Measurements from ENCODE around the gene CARD11. TPM values are rescaled to one million over a fixed set of nuclear protein-coding genes. Genes with fewer than 3 reads are reported as not detected.

Gene CARD11
- total RNA-seq, 4 donors from 2014 or later = 3.1 to 53.6 (median 5.9) TPM

GRCh38 chr7:2872296-2872874, 171.3 kb downstream of the CARD11 start:
- Histone ChIP-seq H3K4me1 (peaks cover 0 to 8% (median 0%) of the 10 kb centered on the region in 4 donors), H3K36me3 (no peaks in the 10 kb centered on the region), H3K9me3 (no peaks in the 10 kb centered on the region), H3K27me3 (no peaks in the 10 kb centered on the region), H3K4me3 (no peak overlapping the region), H3K27ac (no peak overlapping the region)
- DNase-seq = no peak
- TF ChIP-seq POLR2A (IDR thresholded peaks at IDR 0.05) (no peak), CTCF (IDR thresholded peaks at IDR 0.05) (no peak)

DNA sequence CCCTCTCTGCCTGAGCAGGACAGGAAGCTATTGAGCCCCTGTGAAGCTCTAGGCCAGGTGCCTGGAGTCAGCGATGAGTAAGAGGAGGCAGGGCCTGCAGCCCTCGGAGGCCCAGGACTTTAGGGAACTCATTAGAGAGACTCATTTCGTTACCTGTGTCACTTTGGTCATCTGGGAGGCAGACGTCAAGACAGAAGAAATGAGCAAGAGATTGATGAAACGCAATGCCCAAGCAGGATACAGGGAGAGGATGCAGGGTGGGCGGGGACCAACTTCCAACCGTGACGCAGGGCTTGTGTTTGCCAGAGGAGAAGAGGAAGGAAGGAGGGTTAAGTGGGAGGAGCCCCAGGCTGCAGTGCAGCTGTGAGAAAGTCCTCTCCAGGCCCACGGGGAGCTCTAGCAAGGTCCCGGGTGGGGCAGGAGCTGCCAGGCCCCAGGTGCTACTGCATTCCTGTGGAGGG, 173.2 kb downstream of the CARD11 start:
- Histone ChIP-seq H3K27me3 (no peaks in the 10 kb centered on the region), H3K4me1 (peaks cover 0 to 8% (median 0%) of the 10 kb centered on the region in 4 donors), H3K36me3 (no peaks in the 10 kb centered on the region), H3K27ac (peak overlapping the region in 1 of 4 donors; percentile 57), H3K9me3 (no peaks in the 10 kb centered on the region), H3K4me3 (peak overlapping the region in 2 of 4 donors; percentile 15 to 30)
- peak in 2 of 3 donors; percentile 86 to 89 for DNase-seq
- TF ChIP-seq CTCF (IDR thresholded peaks at IDR 0.05) (no peak), POLR2A (IDR thresholded peaks at IDR 0.05) (no peak)

- H3K27ac ChIP-seq = peak overlapping the region in 1 of 4 donors; percentile 57
- no peak for TF ChIP-seq CTCF (IDR thresholded peaks at IDR 0.05)
- TF ChIP-seq POLR2A (IDR thresholded peaks at IDR 0.05) = no peak
These were observed 173.7 kb downstream of the CARD11 start for GRCh38 chr7:2869981-2870380.

GRCh38 chr7:2866601-2867000, 177.1 kb downstream of the CARD11 start:
- no peak for DNase-seq
- TF ChIP-seq CTCF (IDR thresholded peaks at IDR 0.05) (no peak), POLR2A (IDR thresholded peaks at IDR 0.05) (no peak)
- Histone ChIP-seq H3K4me3 (no peak overlapping the region), H3K27ac (no peak overlapping the region), H3K4me1 (peaks cover 0 to 29% (median 20%) of the 10 kb centered on the region in 4 donors), H3K9me3 (no peaks in the 10 kb centered on the region), H3K36me3 (no peaks in the 10 kb centered on the region), H3K27me3 (no peaks in the 10 kb centered on the region)

More at GRCh38 chr7:2869981-2870380, 173.7 kb downstream of the CARD11 start:
- Histone ChIP-seq H3K4me3 (peak overlapping the region in 2 of 4 donors; percentile 15 to 30), H3K9me3 (no peaks in the 10 kb centered on the region), H3K27me3 (no peaks in the 10 kb centered on the region), H3K4me1 (peaks cover 0 to 8% (median 1%) of the 10 kb centered on the region in 4 donors), H3K36me3 (no peaks in the 10 kb centered on the region)
- DNase-seq = no peak

DNA sequence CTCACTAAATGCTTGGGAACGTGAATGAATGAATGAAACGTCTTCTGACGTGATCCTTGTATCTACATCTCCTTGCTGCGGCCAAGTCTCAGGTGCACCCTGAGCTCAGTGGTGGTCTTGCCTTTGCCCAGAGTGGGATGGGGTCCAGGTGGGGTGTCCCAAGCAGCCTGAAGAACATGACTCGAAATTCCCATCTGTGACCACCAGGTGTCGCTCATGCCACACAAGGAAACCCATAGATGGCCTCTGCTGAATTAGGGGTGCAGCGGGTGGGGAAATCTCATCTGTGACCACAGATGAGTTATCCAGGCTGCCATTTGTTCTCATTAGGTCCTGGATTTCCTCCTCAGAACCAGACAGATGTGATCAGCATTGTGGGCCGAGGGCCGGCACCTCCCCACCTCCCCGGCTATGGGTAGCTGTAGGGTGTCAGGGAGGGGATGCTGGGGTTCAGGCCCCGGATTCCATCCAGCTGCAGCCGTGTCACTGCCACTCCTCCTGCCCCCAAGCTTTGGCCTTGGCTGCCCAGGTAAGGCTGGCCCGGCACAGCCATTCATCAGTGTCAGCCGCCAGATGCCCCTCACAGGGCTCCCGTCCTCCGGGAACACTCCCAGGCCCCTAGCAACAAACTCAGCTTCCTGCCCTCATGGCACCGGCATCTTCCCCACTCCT, 178.5 kb downstream of the CARD11 start:
- no peaks in the 10 kb centered on the region for H3K9me3 ChIP-seq
- peaks cover 0 to 29% (median 16%) of the 10 kb centered on the region in 4 donors for H3K4me1 ChIP-seq
- H3K36me3 ChIP-seq = no peaks in the 10 kb centered on the region
- no peak overlapping the region for H3K4me3 ChIP-seq
- H3K27ac ChIP-seq = peak overlapping the region in 1 of 4 donors; percentile 83
- TF ChIP-seq POLR2A (IDR thresholded peaks at IDR 0.05) (no peak), CTCF (IDR thresholded peaks at IDR 0.05) (peak; percentile 83 to 92 (median 86))
- DNase-seq = peak in 2 of 3 donors; percentile 84 to 91
- H3K27me3 ChIP-seq = no peaks in the 10 kb centered on the region
